GM12891 (cell line): Measurements from ENCODE around the gene FLCN.

Source experiments
- DNase-seq: peaks from one replicate; pipeline ENCODE4 v3.0.0; 2011; ENCODE audit warnings: low spot score; ENCODE audit not compliant: insufficient read length
- FAIRE-seq: peaks from 2 replicates; lab custom pipeline; 2011; peaks lifted over from hg19 to GRCh38; lab: Jason Lieb, UNC
- PAX5 ChIP-seq: IDR thresholded peaks from 2 replicates; pipeline ENCODE4 v1.6.1; 2011; ENCODE audit warnings: low read length, moderate library complexity, mild to moderate bottlenecking; ENCODE audit not compliant: insufficient read depth, severe bottlenecking
- POLR2A ChIP-seq: IDR thresholded peaks from 2 replicates; pipeline ENCODE4 v1.6.1; 2011; ENCODE audit warnings: low read depth, low read length, control low read depth
- POLR2AphosphoS5 ChIP-seq: IDR thresholded peaks from 2 replicates; pipeline ENCODE4 v1.6.1; 2011; ENCODE audit warnings: low read depth, low read length, control low read depth
- POU2F2 ChIP-seq: IDR thresholded peaks from 2 replicates; pipeline ENCODE4 v1.6.1; 2011; ENCODE audit warnings: low read depth, mild to moderate bottlenecking, control low read depth, low read length, moderate library complexity
- SPI1 ChIP-seq: IDR thresholded peaks from 2 replicates; pipeline ENCODE4 v1.6.1; 2011; ENCODE audit warnings: low read depth, low read length, control low read depth
- TAF1 ChIP-seq: IDR thresholded peaks from 2 replicates; pipeline ENCODE4 v1.6.1; 2011; ENCODE audit warnings: low read depth, low read length, control low read depth

The FLCN gene

GRCh38 chr17:17226451-17227265, 10.3 kb downstream of the FLCN start:
- TF ChIP-seq PAX5 (no peak), TAF1 (no peak), POLR2A (no peak)
- no peak for DNase-seq
- no peak for FAIRE-seq

GRCh38 chr17:17225901-17226300, 11.1 kb downstream of the FLCN start:
- no peak for DNase-seq
- TF ChIP-seq PAX5 (no peak), POLR2A (no peak), POU2F2 (no peak), TAF1 (no peak), POLR2AphosphoS5 (no peak), SPI1 (no peak)
- FAIRE-seq = no peak

GRCh38 chr17:17224137-17224536, 12.8 kb downstream of the FLCN start:
- FAIRE-seq (no peak), DNase-seq (no peak)
- TF ChIP-seq SPI1 = no peak
- no peak for TF ChIP-seq POLR2AphosphoS5
- no peak for TF ChIP-seq POU2F2
- no peak for TF ChIP-seq PAX5
- TF ChIP-seq TAF1 = no peak
- no peak for TF ChIP-seq POLR2A

GRCh38 chr17:17223736-17224135, 13.2 kb downstream of the FLCN start:
- FAIRE-seq (no peak), DNase-seq (no peak)
- TF ChIP-seq PAX5 = no peak
- TF ChIP-seq SPI1 = no peak
- TF ChIP-seq TAF1 = no peak
- no peak for TF ChIP-seq POU2F2
- TF ChIP-seq POLR2A = no peak
- TF ChIP-seq POLR2AphosphoS5 = no peak

- DNase-seq = no peak
- no peak for TF ChIP-seq PAX5
- FAIRE-seq = no peak
Observed at GRCh38 chr17:17221329-17221728, 15.6 kb downstream of the FLCN start.

GRCh38 chr17:17220529-17220928, 16.4 kb downstream of the FLCN start:
- DNase-seq = no peak
- no peak for TF ChIP-seq POLR2A
- TF ChIP-seq SPI1 = no peak
- TF ChIP-seq PAX5 = no peak
- TF ChIP-seq POLR2AphosphoS5 = no peak
- TF ChIP-seq TAF1 = no peak
- no peak for TF ChIP-seq POU2F2
- no peak for FAIRE-seq

- no peak for FAIRE-seq
- no peak for TF ChIP-seq POLR2AphosphoS5
- TF ChIP-seq TAF1 = no peak
- no peak for TF ChIP-seq POU2F2
- TF ChIP-seq POLR2A = no peak
- no peak for TF ChIP-seq PAX5
- TF ChIP-seq SPI1 = no peak
- no peak for DNase-seq
Observed at GRCh38 chr17:17217995-17218394, 19.0 kb downstream of the FLCN start.

GRCh38 chr17:17216776-17217175, 20.2 kb downstream of the FLCN start:
- no peak for DNase-seq
- TF ChIP-seq POLR2AphosphoS5 = no peak
- no peak for TF ChIP-seq PAX5
- TF ChIP-seq POU2F2 = no peak
- TF ChIP-seq SPI1 = no peak
- no peak for TF ChIP-seq TAF1
- TF ChIP-seq POLR2A = no peak
- no peak for FAIRE-seq

- TF ChIP-seq POLR2AphosphoS5 (no peak), PAX5 (no peak), POLR2A (no peak), TAF1 (no peak), SPI1 (no peak), POU2F2 (no peak)
- FAIRE-seq = no peak
- DNase-seq = no peak
Observed at GRCh38 chr17:17216236-17216635, 20.7 kb downstream of the FLCN start.

- DNase-seq (no peak), FAIRE-seq (no peak)
- no peak for TF ChIP-seq TAF1
Observed at GRCh38 chr17:17215575-17215974, 21.4 kb downstream of the FLCN start.
